Fibroblast of peridontal ligament (primary cell): ENCODE measurements around the gene DDX54.
A peak's percentile ranks its signal among the peaks of the same experiment; 100 is the strongest.
"Not testable (repeated sequence)": the region's sequence is repeated elsewhere in the genome, so short reads cannot be mapped to it uniquely, and the experiment has no call there.

Experiments
- DNase-seq: peaks from one replicate; pipeline ENCODE4 v3.0.0-alpha.2; 2010; ENCODE audit errors: extremely low read depth

Gene DDX54

GRCh38 chr12:113216027-113216426, 30.7 kb upstream of the DDX54 start:
- DNase-seq: no peak

GRCh38 chr12:113214895-113215400, 29.7 kb upstream of the DDX54 start:
- peak; percentile 99 for DNase-seq

GRCh38 chr12:113211160-113211559, 25.9 kb upstream of the DDX54 start:
- DNase-seq: no peak

GRCh38 chr12:113208041-113208934, 23.0 kb upstream of the DDX54 start:
- peak; percentile 35 for DNase-seq

GRCh38 chr12:113207613-113208040, 22.3 kb upstream of the DDX54 start:
- no peak for DNase-seq

- not testable (repeated sequence) for DNase-seq
These were observed 21.5 kb upstream of the DDX54 start for GRCh38 chr12:113206802-113207201.

- no peak for DNase-seq
These were observed 19.5 kb upstream of the DDX54 start for GRCh38 chr12:113204804-113205203.

- peak; percentile 10 for DNase-seq
These were observed 18.8 kb upstream of the DDX54 start for GRCh38 chr12:113203852-113204760.

- DNase-seq: no peak
These were observed 17.2 kb upstream of the DDX54 start for GRCh38 chr12:113202300-113203075.

- no peak for DNase-seq
These were observed 16.2 kb upstream of the DDX54 start for GRCh38 chr12:113201187-113202177.

- DNase-seq: no peak
These were observed 14.9 kb upstream of the DDX54 start for GRCh38 chr12:113200021-113200797.

- no peak for DNase-seq
These were observed 13.0 kb upstream of the DDX54 start for GRCh38 chr12:113198296-113198695.

GRCh38 chr12:113197518-113198077, 12.3 kb upstream of the DDX54 start:
- no peak for DNase-seq

- peak; percentile 83 for DNase-seq
These were observed 11.7 kb upstream of the DDX54 start for GRCh38 chr12:113196990-113197389.

GRCh38 chr12:113196582-113196981, 11.3 kb upstream of the DDX54 start:
- no peak for DNase-seq

GRCh38 chr12:113195598-113195997, 10.3 kb upstream of the DDX54 start:
- DNase-seq: no peak

- DNase-seq: peak; percentile 63
These were observed 9.7 kb upstream of the DDX54 start for GRCh38 chr12:113194971-113195391.

GRCh38 chr12:113191227-113191626, 5.9 kb upstream of the DDX54 start:
- DNase-seq: no peak

- no peak for DNase-seq
These were observed 5.5 kb upstream of the DDX54 start for GRCh38 chr12:113190761-113191160.
